HG02884 (cell line): Measurements from ENCODE around the gene JPH2.

ENCODE experiments used
- ATAC-seq: cut with Tn5 transposase; IDR thresholded peaks from one replicate; pipeline ENCODE4 v1.9.1; 2021; ENCODE audit warnings: mild to moderate bottlenecking, moderate library complexity; ENCODE audit not compliant: unreplicated experiment

JPH2 gene

DNA sequence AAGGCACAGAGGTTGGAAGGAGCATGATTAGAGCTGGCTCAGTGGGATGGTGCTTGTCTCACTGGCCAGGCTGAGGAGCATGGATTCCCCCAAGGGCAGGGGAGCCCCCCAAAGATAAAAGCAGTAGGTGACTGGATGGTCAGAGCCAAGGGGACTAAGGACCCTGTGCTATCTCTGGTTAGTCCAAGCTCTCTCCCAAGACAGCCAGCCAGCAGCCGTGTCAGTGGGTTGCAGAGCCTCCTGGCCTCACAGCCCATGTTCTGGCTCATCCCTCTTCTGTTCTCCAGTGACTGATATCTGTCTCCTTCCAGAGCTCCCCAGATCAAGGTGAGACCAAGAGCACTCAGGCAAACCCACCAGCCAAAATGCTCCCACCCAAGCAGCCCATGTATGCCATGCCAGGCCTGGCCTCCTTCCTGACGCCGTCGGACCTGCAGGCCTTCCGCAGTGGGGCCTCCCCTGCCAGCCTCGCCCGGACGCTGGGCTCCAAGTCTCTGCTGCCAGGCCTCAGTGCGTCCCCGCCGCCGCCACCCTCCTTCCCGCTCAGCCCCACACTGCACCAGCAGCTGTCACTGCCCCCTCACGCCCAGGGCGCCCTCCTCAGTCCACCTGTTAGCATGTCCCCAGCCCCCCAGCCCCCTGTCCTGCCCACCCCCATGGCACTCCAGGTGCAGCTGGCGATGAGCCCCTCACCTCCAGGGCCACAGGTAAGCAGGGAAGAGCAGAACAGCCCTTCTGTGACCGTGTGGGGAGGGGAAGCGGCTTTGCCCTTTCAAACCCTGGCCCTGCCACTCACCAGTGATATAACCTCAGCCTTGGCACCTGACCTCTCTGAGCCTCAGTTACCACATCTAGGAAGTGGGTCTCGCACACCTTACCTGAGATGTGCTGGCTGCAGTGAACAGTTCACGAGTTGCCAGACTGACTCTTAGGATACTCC is 121.3 kb downstream of the JPH2 start:
- ATAC-seq, result no peak

GRCh38 chr20:44064501-44065400 is 122.2 kb downstream of the JPH2 start:
- no peak for ATAC-seq
